ENCODE measurements around the gene PRDM5.

Gene PRDM5

GRCh38 chr4:120819805-120820437, 102.6 kb downstream of the PRDM5 start:
- DNase-seq (ENCODE audit: low read depth) = no peak

DNA sequence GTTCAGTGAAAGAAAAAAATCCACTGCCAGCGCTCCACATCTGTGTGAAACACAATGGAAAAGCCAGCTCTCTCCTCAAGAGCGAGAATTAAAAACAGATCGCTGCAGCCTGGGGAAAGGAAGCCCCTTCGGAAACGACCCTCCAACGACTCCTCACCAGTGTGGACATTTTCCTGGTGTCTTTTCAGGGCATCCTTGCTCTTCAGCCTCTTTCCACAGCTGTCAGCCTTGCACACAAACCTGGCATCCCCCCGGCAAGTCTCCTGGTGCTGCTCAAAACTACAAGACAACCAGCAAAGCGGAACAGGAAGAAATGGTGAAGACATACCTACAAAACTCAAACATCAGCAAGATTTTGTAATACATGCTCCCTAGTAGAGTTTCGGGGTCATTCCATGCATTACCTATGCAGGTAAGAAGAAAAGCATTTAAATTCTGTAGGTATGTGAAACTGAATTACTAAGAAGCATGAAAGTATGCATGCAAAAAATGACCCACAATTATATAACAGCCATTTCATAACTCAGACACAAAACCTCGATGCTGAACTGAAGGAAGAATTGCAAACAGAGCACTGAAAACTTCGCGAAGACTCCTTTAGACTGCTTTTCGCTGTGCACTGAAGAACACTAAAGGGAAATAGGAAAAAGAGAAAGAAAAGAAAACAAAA, 106.1 kb downstream of the PRDM5 start:
- DNase-seq (ENCODE audit: low read depth) = no peak

- no peak for DNase-seq (ENCODE audit: low read depth)
Observed at GRCh38 chr4:120815361-120815760, 107.2 kb downstream of the PRDM5 start.

- no peak for DNase-seq (ENCODE audit: low read depth)
Observed at GRCh38 chr4:120814886-120815285, 107.6 kb downstream of the PRDM5 start.

DNA sequence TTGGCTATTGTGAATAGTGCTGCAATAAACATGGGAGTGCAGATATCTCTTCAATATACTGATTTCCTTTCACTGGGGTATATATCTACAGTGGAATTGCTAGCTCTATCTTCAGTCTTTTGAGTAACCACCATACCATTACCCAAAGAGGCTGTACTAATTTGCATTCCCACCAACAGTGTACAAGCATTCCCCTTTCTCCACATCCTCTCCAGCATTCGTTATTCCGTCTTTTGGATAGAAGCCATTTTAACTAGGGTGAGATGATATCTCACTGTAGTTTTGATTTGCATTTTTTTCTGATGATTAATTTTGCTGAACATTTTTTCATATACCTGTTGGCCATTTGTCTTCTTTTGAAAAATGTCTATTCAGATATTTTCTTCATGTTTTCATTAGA, 110.3 kb downstream of the PRDM5 start:
- DNase-seq (ENCODE audit: low read depth) = no peak

DNA sequence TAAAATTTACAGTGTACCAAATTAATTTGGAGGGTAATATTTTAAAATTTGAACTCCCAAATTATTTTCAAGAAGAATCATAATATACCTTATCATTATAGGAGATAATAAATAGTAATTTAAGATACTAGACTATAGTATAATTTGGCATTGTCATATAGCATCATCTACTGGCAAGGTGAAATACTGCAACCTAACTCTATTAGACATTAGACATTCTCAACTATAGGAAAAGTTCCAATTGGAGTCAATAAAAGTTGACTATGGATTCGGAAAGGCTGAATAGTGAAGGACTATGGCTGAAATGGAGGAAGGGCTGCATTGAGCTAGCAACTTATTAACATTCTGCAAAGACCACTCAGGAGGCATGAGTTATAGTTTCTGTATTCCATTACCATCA, 113.0 kb downstream of the PRDM5 start:
- no peak for DNase-seq (ENCODE audit: low read depth)

- no peak for DNase-seq (ENCODE audit: low read depth)
Observed at GRCh38 chr4:120808475-120809141, 113.9 kb downstream of the PRDM5 start.

GRCh38 chr4:120801137-120801758, 121.3 kb downstream of the PRDM5 start:
- no peak for DNase-seq (ENCODE audit: low read depth)

DNA sequence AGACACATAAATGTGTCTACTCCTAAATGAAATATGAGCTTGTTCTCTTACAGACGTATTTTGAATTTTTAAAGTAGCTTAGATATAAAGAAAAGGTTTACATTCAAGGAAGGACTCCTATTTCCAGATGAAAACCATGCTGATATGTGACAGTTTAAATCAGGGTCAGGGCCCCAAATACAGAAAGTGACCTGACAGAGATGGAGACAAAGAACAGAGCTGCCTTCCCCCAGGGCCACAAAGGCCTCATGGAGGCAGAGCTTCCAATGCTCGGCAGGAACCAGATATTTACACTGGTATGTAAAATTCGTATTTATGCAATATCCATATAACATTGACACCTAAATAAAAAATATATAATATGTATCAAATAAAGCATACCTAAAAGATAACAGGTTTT, 124.0 kb downstream of the PRDM5 start:
- no peak for DNase-seq (ENCODE audit: low read depth)

DNA sequence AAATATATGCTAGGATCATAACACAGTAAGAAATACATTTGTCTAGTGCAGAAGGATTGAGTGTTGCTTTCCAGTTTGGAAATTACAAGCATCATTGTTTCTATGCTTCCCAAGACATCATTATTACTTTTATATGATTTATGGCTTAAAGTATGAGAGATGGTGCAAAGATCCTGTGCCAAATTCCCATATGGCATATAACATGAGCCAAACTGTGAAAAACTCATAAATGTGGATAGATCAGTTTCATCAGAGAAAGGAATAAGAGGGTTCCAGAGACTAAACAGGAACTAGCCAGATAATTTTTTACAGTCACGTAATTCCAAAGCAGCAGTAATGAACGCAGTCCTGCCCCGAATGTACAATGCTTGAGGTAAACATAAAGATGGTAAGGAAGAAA, 126.3 kb downstream of the PRDM5 start:
- DNase-seq (ENCODE audit: low read depth) = no peak

GRCh38 chr4:120785202-120785601, 137.3 kb downstream of the PRDM5 start:
- no peak for DNase-seq (ENCODE audit: low read depth)

GRCh38 chr4:120777459-120777858, 145.1 kb downstream of the PRDM5 start:
- DNase-seq (ENCODE audit: low read depth) = no peak

DNA sequence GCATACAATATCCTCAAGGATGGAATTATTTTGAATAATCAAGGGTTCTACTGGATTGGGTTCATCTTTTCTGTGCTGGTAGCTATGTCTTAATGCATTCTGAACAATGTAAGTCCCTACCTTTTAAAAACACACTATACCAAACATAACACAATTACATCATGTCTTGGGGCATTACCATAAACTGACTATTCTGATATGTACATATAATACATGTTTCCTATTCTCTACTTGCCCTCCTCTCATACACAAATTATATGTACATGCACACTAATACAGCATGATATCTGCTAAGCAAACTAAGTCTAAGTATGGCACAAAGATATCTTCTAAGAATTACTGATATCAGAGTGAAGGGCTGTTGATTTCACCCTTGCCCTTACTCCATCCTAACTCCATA, 147.1 kb downstream of the PRDM5 start:
- no peak for DNase-seq (ENCODE audit: low read depth)

DNA sequence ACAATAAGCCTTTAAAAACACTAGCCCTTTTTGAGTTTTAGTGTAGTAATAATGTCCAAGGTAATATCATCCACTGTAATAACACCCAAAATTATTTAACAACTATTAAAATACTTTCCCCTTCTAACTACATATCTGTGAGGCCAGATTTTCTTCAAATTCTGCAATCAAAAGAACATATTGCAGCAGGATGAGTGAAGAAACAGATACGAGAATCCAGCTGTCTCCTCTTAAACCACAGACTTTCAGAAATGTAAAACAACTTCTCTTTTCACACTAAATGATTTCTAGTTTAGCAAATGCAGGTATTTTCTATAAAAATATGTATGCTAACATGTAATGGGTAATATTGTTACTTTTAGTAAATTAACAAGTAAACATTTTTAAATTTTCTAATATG, 148.9 kb downstream of the PRDM5 start:
- DNase-seq (ENCODE audit: low read depth) = no peak

DNA sequence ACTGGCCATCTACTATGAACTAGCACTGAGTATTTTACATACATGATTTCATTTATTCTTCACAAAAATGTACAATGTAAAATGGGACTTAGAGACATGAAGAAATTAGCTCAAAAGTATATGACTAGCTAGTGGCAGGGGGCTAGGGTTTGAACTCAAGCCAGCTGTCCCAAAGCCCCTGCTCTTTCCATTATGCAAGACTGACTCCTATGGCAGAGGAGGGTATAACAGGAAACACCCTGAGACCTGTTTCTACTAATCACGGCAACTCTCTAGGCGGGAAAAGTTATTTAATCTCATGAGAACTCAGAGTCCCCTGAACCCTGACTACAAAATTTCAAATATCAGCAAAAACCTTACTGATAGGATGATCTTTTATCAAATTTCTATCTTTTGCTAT, 150.6 kb downstream of the PRDM5 start:
- DNase-seq (ENCODE audit: low read depth) = no peak

DNA sequence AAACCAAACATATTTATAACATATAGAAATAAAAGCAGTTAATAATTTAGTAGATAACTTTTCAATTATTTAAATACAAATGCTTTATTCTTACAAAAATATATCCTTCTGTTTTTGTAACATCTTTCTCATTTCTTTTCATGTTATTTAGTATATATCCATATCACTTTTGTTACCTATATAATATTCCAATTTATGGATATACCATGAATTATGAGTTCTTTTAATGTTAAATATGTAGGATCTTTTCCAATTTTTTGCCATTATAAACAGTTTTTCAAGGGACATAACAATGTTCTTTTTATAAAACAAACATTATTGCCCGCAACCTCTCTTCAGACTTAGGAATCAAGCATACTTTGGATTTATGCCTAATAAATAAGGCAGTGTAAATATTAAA, 151.6 kb downstream of the PRDM5 start:
- DNase-seq (ENCODE audit: low read depth) = no peak

- DNase-seq (ENCODE audit: low read depth) = peak; percentile 44
Observed at GRCh38 chr4:120769227-120769626, 153.3 kb downstream of the PRDM5 start.

DNA sequence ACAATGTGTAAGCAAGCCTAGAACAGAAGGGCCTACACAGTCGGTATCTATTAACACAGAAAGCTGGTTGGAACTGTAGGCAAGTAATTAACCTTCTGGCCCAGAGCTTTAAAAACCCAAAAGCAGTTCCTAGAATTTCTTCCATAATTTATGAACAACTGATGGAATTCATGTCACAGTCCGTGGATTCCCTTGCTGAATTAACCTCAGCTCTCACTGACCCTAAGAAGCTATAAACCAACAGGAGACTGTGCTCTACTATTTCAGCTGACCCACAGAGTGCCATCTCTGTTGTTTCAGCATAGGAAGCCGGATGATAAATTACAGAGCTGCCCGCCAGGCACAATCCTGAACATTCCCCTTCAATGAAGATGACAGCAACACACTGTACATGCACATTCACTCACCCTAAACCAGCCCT, 157.3 kb downstream of the PRDM5 start:
- DNase-seq (ENCODE audit: low read depth) = no peak

- DNase-seq (ENCODE audit: low read depth) = no peak
Observed at GRCh38 chr4:120763650-120764049, 158.9 kb downstream of the PRDM5 start.

DNA sequence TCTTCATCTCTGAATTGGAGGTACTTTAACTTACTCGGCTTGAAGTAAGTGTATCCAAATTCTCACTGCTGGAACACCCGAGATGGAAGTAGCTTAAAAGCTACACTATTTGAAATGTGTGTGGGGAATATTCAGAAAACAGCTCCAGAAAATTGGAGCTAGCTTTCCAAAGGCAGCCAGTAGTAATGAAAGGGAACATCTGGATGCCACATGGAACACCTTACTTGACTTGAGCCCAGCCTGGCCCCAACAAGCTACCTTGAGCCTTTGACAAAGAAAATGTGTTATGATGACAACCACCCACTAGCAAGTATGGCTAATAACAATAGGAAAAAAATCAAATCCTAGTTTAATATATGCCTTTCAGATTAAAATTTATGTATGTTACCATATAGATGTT, 161.5 kb downstream of the PRDM5 start:
- DNase-seq (ENCODE audit: low read depth) = no peak

DNA sequence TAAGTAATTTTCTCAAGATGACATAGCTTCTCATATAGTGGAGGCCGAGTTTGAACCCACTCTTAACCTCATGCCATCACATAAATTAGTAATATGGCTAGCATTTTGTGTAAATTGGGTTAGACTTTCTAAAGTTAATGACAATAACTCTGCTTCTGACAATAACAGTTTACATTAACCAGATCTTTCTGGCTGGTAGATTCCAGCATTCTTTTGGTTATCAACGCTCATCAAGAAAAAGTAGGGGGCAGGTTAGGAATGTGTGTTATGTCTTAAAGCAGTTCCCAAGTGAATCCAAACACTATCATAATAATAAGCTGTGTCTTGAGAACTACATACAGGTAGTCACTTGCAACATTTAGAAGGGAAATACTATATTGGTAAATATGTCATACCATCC, 162.5 kb downstream of the PRDM5 start:
- DNase-seq (ENCODE audit: low read depth) = no peak

- DNase-seq (ENCODE audit: low read depth) = no peak
Observed at GRCh38 chr4:120755864-120756263, 166.7 kb downstream of the PRDM5 start.

GRCh38 chr4:120754590-120754989, 167.9 kb downstream of the PRDM5 start:
- DNase-seq (ENCODE audit: low read depth) = no peak

All from GM04503 (cell line).